Eye (tissue), 1 donor: Measurements from ENCODE around the gene KCNQ5.
"Not testable (repeated sequence)": the region's sequence is repeated elsewhere in the genome, so short reads cannot be mapped to it uniquely, and the experiment has no call there.

Experiments
- DNase-seq: peaks from one replicate; pipeline ENCODE4 v3.0.0-alpha.2; 2015

KCNQ5 gene

DNA sequence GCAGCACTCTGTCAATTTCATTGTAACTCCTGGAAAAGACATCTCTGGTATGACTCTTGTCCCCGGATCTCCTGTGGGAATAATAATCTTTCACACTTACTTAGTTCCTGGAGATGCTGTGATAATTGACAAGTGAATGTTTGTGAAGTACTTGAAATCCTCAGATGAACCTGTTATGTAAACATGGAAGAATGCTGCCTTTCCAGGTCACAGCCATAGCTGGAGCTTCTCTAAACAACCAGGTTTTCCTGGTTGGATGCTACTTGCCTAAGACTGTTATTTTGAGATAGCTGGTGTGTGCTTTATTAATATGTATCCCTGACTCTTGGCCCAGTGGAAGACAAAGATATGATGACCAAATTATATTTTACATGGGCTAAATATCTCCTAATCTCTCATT is 228.6 kb downstream of the KCNQ5 start:
- no peak for DNase-seq

- DNase-seq = no peak
Observed at GRCh38 chr6:72855471-72855870, 233.6 kb downstream of the KCNQ5 start.

DNA sequence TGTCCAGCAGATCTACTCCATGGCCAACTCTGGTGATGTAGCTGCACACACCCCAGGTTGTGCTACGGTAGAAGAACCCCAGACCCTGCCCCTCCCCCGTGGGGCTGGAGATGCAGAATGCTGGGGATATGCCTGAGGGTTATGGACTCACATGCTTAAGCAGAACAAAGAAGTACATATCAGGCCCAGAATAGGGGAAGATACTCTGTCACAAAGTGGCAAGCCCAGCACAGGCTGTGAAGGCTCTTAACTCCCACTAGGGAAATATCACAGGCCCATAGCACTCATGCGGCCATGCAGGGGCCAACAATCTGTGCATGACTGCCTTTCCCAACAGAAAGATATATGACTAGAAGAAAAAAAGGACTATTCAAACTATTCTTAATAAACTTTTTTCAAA is 234.9 kb downstream of the KCNQ5 start:
- DNase-seq = no peak

GRCh38 chr6:72857791-72858585 is 236.1 kb downstream of the KCNQ5 start:
- DNase-seq = no peak

DNA sequence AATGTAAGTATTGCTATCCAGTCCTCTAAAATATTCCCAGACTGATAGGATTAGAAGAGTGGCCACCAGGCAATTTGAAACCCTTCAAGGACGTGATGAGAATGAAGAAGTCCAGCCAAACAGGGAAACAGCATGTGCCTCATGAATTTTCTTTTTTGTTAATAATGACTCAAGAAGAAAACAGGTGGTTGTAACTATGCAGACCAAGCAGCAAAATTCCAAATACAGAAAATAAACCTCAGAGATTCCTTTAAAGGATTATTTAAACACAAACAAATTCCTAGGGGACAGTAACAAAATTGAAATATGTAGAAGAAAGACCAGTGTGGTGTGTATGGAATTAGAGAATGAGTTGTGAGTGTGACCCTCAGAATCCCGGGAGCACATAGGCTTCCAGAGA is 239.2 kb downstream of the KCNQ5 start:
- no peak for DNase-seq

DNA sequence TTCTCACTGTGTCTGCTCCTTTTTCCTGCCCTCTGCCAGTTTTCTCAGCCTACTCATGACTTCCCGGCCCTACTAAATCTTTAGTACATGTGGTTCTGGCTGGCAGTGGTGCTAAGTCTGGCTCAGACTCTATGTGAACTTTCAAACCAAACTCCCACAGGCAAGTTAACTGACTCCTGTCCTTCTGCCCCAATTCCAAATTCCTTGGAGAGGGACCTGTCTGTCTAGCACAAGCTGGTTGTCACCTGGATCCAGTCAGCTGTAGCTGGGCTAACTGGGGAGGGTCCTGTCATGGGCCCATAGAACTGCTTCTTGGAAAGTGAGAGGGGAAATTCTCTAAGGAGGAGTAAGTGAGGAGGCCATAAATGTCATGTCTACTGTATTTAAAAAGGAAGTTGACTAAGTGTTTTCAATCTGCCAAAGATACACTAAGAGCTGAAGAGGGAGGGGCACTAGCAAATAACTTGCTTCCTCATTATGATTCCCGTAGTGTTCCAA is 240.1 kb downstream of the KCNQ5 start:
- no peak for DNase-seq

- no peak for DNase-seq
Observed at GRCh38 chr6:72863131-72863530, 241.3 kb downstream of the KCNQ5 start.

DNA sequence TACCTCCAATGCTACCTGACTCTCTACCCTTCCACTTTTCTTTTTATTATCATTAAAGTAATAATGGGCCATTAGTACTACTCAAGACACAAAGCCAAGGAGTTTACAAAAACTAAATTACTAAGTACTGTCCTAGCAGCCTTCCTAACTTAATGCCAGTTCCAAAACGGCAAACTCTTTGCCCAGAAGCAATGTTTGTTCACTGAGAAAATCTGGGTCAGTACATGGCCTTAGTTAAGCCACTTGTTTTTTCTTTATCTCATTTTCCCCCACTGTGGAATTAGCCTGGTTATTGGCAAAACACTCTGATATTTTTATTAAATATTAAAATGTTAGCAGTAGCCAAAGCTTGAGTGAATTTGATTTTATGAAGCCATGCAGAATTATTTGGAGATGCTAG is 242.4 kb downstream of the KCNQ5 start:
- DNase-seq = no peak

DNA sequence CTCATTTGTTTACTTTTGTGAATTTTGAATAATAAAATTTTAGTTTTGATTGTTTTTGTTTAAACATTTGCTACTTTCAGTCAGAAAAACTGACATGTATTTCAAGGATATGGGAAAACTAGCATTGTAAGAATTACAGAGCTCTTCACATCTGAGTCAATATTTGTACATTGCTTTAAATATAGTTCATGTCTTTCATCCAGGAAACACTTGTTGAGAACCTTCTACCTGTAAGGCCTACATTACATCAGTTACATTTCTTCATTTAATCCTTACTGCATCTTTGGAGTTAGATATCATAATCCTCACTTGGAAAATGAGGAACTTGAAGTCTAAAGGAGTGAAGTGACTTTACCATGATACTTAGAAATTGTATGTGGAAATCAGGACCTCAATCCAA is 242.9 kb downstream of the KCNQ5 start:
- no peak for DNase-seq

- no peak for DNase-seq
Observed at GRCh38 chr6:72865467-72865866, 243.6 kb downstream of the KCNQ5 start.

DNA sequence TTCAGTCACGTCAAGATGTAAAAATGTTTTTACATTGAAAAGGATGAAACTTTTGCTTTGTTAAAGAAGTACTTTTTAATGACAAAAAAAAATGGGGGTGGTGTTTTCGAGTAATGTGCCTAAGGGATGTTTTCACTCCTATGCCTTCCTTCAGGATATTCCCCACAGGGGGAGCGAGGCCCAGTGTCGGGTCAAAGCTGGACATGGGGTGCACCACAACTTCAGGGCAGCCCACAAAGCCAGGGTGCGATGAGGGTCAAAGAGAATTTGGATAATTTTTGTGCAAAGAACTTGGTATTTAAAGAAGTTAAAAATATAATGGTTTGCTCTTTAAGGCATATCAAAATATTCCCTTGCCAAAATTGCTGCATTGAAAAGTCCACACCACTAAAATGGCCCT is 247.8 kb downstream of the KCNQ5 start:
- no peak for DNase-seq

DNA sequence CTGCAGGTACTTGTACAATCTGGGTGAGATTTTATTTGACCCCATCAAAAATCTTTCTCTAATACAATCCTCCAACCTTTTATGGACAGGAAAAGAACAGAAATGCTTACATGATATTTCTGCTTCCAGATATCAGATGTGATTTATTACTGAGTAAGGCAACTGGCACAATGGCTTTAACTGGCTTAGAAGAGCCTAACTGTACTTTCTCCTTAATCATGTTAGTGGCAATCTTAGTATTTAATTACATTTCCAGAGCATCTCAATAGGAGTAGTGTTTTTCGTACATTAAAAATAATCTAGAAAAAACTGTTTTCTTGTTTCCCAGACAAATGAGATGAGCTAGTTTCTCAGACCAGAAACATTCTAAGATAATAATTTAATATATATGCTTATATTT is 251.6 kb downstream of the KCNQ5 start:
- DNase-seq = no peak

- no peak for DNase-seq
Observed at GRCh38 chr6:72876256-72876655, 254.4 kb downstream of the KCNQ5 start.

DNA sequence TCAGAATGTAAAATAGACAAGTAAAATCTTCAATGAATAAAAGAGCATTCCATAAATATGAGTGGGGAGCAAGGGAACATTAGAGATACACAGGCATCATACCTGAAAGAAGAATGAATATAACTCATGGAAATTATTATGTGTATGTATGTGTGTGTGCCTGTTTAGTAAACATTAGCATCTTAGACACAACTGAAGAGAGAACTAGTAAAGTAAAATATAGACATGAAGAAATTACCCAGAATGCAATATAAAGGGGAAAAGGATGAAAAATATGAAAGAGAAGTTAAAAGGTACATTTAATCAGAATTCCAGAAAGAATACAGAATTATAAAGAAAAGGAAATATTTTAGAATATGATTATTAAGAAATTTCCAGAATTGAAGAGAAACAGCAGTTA is 264.3 kb downstream of the KCNQ5 start:
- DNase-seq = no peak

DNA sequence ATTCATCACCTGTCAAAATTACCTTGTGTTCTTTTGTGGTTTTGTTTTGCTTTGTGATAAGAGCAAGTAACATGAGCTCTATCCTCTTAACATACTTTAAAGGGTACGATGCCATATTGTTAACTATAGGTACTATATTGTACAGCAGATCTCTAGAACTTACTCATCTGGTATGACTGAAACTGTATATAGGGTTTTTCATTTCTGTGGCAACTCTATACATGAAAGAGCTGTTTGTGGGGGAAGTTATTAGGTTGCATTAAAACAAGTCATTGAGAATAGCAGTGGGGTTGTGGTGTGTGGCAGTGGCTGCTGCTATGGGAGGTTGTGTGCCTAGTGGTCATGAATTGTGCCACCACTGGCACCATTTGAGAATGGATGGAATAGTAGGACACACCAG is 268.4 kb downstream of the KCNQ5 start:
- DNase-seq = no peak

- DNase-seq = no peak
Observed at GRCh38 chr6:72890671-72891070, 268.8 kb downstream of the KCNQ5 start.

DNA sequence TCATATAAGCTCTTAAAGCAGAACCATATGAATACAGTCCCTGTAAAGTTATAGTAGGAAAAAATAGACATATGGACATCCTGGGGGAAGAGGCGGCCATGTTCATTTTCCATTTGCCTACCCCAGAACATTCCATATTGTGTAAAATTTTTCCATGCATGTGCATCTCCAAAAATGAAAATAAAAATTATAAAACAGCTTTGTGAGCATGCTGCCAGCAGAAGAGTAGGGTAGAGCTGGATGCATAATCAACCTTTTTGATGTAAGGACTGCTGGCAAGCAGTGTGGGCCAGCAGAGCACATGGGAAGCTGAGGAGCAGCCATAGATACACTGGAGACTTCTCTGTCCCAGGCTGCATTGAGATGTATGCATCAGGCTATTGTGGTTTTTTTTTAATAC is 271.0 kb downstream of the KCNQ5 start:
- DNase-seq = no peak

DNA sequence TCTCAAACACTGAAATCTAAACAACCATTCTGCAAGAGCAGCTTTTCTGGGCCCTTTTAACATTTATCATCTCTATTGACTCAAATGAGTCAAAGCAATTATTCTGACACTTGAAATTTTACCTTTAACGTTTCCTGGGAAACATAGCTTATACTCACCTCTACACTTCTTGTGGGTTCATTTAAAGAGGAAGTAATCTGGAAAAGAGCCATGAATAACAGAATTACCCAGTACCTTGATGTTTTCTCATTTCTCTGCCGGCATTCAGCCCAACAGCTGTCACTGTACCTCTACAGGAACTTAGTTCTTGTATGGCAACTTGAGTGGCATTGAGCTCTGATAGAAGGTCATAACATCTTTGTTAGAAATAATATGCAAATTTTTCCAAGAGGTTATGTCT is 272.2 kb downstream of the KCNQ5 start:
- DNase-seq = peak; percentile 12

DNA sequence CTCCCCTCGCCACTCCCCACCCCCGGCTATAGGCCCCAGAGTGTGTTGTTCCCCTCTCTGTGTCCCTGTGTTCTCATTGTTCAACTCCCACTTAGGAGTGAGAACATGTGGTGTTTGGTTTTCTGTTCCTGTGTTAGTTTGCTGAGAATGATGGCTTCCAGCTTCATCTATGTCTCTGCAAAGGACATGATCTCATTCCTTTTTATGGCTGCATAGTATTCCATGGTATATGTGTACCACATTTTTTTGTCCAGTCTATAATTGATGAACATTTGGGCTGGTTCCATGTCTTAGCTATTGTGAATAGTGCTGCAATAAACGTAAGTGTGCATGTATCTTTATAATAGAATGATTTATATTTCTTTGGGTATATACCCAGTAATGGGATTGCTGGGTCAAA is 276.4 kb downstream of the KCNQ5 start:
- DNase-seq = not testable (repeated sequence)

- DNase-seq = no peak
Observed at GRCh38 chr6:72905705-72906478, 284.0 kb downstream of the KCNQ5 start.

DNA sequence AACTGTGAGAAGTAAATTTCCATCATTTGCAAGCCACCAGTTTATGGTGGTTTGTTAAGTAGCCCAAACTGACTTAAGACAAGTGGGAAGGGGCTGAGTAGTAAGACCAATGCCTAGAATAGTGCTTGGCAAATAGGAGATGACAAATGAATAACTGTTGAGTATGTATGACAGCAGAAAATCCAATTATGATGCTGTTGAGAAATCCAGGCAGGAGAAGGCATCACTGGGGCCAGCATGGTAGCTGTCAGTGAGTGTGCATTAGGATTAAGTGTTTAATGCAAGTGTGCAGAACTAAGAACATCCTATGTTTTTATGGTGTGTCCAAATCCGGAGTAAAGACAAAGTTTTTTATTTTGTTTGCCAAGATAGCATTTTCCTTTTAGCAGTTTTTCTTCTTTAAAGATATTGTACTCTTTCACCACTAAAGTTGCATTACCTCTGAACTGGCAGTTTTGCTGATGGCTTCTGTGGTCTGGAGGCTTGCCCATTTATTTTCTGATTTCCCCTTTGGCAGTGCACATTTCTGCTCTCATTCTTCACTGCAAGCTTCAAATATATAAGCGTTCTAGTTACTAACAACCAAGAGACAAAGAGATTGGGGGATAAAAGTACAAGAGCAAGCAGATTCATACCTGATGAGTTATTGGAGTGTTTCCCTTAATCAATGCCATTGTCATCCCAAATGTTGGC is 289.7 kb downstream of the KCNQ5 start:
- DNase-seq = no peak

DNA sequence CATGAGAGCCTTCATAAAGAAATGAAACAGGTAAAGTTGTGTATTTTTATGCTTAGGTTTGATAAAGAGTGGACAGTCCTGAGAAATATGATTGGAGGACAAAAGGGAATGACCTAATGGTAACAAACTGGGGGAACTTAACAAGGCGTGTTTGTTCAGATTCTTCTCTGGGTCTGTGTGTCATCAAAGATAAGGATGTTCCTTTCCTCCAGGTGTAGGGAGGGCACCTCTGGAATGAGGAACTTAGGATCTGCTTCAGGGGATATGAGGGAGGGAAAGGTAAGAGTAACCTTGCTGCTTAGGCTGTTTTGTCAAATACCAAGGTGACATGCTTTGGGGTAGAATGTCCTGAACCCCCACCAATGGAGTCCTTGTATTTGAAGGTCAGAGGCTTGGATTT is 291.9 kb downstream of the KCNQ5 start:
- DNase-seq = no peak

DNA sequence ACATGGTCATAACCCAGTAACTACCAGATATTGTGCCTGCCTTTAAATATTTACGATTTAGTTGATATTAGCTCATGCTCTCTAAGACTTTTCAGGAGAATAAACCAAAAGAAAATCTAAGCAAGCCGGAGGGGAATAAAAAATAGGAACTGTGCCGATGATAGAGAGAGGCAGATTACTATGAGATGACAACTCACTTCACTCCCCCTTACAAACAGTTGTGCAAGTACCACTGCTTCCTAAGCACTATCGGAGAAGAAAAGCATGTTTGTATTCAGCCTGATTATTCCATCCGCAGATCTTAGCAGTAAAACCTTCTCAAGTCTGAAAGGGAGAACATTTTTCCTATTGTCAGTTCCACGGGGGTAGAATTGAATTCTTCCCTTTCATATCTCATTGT is 294.4 kb downstream of the KCNQ5 start:
- no peak for DNase-seq

- no peak for DNase-seq
Observed at GRCh38 chr6:72916906-72917305, 295.0 kb downstream of the KCNQ5 start.
